GM20000 (cell line): ENCODE results near the gene ST6GAL2.

Source experiments
- DNase-seq: peaks from one replicate; pipeline ENCODE4 v3.0.0; 2012; ENCODE audit warnings: low spot score
- CTCF ChIP-seq: IDR thresholded peaks from 2 replicates; pipeline ENCODE4 v1.5.1; 2012; ENCODE audit warnings: mild to moderate bottlenecking, control low read depth; ENCODE audit errors: extremely low read depth, missing control alignments

ST6GAL2 gene

DNA sequence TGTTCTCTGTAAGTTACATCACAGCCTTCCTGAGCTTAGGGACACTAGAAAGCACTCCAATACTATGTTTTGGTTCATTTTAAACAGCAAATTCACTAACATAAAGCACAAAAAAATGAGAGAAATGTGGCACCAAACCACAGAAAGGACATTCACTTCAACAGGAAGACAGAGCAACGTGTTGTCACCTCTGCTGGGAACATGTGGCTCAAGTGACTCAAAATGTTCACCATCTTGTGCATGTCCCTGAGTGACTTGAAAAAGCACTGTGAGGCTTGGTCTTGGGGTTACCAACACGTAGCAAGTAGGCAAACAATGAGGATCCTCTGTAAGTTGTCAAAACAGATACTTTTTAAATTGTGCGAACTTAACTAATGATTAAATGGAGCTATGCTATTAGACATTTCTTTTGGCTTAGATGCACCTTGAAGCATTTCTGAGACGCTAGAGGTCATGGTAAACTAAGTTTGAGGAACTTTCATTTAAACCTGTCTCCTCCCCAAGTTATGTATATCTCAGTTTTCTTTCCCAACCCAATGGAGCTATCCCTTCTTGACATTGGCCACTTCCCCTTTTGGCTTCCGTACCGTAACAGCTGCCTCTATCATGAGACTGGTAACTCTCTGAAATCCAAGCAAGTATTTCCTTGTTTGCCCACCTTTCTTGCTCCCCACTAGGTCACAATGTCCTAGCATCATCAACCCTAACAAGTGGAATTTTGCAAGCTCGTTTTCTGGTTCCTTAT is 14.0 kb upstream of the ST6GAL2 start:
- DNase-seq: no peak
- TF ChIP-seq CTCF: no peak

DNA sequence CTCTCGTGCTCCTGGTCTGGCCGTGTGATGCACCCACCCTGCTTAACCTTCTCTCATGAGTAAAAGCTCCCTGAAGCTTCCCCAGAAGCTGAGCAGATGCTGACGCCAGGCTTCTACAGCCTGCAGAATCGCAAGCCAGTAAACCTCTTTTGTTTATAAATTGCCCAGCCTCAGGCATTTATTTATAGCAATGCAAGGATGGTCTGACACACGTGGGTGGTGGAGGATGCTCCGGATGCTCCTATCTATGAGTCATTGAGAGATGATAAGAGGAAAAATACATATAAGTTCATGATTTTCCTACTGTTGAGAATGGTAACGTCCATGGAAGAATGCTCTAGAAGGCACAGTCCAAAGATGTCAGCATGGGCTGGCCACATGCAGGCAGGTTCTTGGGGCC is 8.6 kb upstream of the ST6GAL2 start:
- TF ChIP-seq CTCF: no peak
- DNase-seq: no peak

DNA sequence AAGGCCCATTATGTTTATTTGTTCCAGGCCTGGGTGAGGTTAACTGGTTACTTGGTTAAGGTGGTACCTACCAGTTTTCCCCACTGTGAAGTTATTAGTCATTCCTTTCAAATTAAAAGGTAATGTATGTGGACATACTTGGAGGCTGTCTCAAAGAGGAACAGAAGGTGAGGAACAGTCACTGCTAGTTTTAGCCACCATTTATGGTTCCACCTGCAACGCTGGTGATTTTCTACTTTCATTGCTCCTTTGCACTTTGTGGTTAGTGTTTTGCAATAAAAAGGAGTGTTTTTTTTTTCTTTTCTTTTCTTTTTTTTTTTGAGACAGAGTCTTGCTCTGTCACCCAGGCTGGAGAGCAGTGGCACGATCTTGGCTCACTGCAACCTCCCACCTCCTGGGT is 6.1 kb upstream of the ST6GAL2 start:
- DNase-seq: no peak
- TF ChIP-seq CTCF: no peak

- DNase-seq: no peak
- no peak for TF ChIP-seq CTCF
Measured at GRCh38 chr2:106890606-106891005, 4.6 kb upstream of the ST6GAL2 start.

- TF ChIP-seq CTCF: no peak
- DNase-seq: peak; percentile 23
Measured at GRCh38 chr2:106886916-106887758, 1.2 kb upstream of the ST6GAL2 start.

DNA sequence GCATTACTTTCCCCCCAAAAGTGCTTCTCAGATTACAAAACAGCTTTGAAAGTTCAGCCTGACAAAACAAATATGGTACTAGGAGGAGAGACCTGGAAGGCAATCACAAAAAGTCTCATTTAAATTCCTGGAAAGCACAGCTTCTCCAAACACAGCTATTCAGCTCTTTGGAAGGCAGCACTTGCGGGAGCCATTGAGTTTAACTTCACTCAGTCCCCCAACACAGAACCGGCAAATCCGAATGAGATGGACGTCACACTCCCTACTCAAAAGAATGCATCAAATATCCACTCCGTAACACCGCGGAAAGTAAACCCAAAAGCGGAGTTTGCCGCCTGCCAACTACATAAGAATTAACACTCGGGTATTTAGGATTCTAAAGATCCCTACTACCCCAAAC is 638 bp downstream of the ST6GAL2 start:
- no peak for DNase-seq
- no peak for TF ChIP-seq CTCF

- no peak for TF ChIP-seq CTCF
- DNase-seq: no peak
Measured at GRCh38 chr2:106882673-106883072, 3.3 kb downstream of the ST6GAL2 start.
